Activated CD8-positive, alpha-beta memory T cell treated with anti-CD3 and anti-CD28 coated beads, Interleukin-2, amount 50 U/mL, for 24 hours (primary cell): ENCODE data around the gene ACY1.

Source experiments
- DNase-seq: peaks from one replicate; pipeline ENCODE4 v3.0.0-alpha.2; 2020; ENCODE audit errors: extremely low read depth

The ACY1 gene

DNA sequence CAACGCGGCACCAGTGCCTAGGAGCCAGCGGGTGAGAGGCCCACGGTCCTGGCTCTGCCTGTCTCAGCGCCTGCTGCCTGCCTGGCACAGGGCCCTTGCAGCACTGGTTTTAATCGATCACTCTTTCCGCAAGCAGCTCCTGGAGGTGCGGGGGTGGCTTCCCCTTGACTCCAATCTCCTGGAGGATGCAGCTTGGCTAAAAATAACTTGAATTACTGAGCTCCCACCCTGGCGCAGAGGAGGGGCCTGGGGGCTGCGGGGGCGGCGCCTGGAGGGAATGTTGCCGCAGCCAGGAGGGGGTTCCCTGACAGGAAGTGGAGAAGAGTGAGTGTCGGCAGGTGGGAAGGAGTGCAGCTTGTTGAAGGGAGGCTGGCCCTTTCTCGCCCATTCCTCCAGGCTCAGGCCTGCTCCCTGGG, 22.2 kb downstream of the ACY1 start:
- DNase-seq, result no peak

DNA sequence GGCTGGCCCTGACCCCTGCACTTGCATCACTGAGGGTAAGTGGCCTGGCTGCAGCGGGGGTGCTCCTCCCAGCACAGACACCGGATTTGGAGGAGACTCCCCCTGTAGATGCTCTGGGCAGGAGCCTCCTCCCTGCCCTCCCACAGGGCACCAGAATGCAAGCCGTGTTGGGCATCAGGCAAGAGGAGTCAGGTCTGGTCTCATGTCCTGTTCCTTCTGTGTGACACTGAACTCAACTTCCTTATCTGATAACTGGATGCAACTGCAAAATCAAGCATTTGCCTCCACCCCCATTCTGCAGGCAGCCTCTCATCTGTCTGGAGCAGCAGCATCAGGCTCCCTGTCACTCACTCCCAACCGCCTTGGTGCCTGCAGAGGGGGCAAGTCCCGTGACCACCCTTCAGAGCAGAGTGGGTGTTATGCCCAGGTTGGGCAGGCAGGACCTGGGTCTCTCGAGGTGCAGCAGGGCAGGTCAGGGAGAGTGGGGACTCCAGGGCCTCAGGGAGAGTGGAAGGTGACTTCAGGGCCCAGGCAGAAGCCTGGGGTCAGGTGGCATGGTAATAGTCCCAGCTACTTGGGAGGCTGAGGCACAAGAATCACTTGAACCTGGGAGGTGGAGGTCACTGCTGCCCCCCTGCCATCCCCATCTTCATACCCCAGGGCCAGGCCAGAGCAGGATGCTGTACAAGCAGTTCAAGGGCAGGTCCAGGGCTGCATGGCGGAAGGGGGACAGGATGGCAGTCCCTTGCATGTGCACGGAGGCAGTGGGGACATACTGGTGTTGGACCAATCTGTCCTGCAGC, 22.9 kb downstream of the ACY1 start:
- no peak for DNase-seq

DNA sequence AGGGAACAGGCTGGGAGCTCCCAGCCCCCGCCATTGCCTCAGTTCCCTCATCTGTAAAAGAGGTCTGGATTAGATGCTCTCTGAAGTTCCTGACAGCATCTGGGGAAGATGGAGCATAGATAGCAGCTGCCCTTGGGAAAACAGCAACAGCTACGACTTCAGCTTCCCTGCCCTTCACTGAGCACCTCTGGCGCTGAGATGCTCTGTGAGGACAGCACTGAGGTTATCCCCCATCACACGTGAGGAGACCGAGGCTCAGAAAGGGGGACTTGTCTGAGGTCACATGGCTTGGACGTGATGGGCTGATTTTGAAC, 23.4 kb downstream of the ACY1 start:
- DNase-seq, result no peak

DNA sequence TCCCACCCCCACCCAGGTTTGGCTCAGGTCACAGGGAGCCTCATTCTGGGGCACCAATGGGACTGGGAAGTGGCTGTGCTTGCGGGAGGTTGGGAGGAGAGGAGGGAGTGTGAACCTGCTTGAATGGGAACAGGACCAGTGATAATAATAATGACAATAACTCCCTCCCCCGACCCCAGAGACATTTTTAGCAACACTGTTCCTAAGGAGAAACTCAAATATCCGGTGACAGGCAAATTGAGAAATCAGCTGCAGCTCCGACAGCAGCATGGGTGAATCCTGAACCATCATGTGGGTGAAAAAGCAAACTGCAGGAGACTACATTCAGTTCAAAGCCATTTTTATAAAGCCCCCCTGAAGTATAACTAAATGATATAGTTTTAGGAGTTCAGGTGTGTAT, 24.0 kb downstream of the ACY1 start:
- no peak for DNase-seq

DNA sequence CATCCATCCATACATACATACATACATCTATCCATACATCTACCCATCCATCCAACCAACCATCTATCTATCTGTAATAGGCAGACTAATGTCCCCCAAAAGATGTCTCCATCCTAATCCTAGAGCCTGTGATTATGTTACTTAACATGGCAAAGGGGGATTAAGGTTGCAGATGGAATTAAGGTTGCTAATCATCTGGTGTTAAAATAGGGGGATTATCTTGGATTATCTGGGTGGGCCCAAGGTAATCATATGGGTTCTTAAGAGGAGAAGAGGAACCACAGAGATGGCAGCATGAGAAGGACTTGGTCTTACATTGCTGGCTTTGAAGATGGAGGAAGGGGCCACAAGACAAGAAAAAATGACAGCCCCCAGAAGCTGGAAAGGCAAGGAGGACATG, 27.1 kb downstream of the ACY1 start:
- no peak for DNase-seq

DNA sequence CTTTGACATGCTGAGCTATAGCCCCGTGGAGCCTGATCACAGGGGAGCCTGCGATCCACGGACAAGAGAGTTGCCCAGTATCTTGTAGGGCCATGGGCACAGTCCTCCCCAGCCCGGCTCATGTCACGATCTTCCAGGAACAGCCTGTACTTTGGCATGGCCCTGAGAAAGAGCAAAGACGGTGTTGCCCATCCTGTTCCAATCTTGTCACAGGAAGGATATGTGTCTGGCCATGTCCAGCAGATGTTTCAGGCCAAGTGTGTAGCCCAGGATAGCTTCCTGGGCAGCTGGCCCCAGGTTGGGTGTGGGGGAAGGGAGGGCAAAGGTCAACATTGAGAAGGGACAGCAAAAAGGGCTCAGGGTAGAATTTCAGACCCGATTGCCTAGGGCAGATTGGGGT, 29.4 kb downstream of the ACY1 start:
- DNase-seq, result no peak

DNA sequence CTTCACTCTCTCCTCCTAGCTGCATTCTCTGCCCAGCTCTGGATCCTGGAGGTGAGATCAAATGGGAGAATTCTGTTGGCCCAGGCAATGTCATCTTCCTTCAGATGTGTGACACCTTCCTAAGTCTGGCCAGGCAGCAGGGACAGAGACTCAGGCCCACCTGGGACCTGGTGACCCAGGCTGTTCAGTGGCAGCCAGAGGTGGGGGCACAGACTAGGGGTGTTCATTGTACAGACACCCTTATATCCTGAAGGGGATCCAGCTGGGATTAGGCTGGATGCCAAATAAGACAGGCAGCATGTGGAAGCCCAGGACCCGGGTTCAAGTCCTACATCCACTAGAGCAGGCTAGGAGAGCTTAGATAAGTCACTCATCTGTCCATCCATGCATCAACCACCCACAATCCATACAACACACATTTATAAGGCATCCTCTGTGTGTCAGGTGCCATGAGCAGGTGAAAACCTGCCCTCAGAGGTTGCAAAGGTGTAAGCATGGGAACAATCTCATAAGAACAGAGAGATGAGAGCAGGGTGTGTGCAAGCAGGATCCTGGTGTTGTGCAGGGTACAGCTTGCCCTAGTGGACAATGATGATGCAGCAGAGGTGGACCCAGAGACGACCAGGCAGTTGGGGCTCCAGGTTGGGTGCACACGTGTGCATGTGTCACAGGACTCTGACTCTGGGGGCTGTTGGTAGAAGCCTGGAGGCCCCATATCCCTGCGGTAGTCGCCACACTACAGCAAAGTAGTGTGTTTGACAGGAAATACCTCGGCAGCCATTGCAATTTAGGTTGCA, 30.7 kb downstream of the ACY1 start:
- DNase-seq, result no peak

DNA sequence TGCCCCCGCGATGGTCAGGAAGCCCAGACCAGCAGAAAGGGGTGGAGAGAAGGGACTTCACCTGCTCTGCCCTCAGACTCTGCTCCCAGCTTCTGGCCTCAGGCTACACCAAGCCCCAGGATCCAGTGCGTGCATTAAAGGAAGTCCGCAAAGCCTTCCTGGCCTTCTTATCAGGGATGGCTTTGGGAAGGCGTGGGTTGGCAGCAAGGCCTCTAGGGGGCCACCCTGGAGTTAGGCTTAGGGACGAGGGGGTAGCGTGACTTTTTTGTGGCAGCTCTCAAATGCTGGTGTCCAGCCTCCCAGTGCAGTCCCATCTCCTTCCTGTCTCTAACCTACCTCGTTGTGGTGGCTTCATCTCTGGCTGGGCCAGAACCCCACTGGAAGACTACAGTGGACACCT, 31.3 kb downstream of the ACY1 start:
- no peak for DNase-seq

DNA sequence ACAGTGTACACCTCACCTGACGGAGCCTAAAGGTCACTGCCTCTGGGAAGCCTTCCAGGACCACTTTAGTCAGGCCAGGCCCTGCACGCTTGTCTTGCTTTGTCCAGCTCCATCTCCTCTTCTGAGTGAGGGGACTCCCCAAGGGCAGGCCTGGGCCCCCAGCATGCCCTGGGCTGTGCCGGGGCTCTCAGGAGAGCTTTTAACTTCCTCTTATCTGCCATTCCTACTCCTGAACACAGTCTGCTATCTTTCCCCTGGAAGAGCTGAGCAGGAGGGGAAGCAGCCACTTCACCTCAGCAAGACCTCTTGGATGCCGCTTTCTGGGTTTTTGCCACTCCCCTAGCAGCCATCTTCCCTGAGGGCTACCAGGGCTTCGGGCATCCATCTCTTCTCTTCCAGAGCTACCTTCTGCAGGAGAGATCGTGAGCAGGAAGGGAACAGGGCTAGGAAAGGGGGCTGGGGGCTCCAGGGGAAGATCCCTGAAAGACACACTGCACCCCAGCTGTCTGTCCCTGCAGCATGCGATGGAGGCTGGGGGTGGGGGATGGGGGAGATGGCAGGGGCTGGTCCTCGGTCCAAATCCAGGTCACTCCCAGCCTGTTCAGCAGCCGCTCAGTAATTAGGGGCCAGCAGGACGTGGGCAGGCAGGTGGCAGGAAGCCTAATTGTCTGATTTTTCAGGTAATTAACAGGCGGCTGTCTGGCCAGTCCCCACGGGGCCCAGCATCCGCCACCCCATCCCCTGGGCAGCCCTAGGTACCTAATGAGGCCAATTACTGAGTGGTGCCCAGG, 32.3 kb downstream of the ACY1 start:
- DNase-seq, result no peak

DNA sequence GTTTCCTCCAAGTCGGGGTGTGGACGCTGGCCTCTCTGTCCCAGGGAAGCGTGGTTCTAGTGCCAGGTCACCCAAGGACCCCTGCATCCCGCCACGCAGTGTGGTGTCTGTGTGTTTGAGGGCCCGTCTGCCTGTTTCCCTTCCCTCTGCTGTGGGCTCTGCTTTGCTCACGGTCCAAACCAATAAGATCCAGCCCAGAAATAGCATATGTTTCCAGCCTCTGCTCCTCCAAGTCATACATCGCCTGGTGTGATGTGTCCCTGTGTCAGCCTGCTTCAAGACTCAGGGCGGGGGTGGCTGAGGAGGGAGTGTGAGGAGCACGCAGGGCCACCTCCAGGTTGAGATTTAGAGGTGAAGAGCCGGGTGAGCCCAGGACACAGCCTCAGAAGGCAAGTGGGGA, 34.3 kb downstream of the ACY1 start:
- DNase-seq, result no peak

DNA sequence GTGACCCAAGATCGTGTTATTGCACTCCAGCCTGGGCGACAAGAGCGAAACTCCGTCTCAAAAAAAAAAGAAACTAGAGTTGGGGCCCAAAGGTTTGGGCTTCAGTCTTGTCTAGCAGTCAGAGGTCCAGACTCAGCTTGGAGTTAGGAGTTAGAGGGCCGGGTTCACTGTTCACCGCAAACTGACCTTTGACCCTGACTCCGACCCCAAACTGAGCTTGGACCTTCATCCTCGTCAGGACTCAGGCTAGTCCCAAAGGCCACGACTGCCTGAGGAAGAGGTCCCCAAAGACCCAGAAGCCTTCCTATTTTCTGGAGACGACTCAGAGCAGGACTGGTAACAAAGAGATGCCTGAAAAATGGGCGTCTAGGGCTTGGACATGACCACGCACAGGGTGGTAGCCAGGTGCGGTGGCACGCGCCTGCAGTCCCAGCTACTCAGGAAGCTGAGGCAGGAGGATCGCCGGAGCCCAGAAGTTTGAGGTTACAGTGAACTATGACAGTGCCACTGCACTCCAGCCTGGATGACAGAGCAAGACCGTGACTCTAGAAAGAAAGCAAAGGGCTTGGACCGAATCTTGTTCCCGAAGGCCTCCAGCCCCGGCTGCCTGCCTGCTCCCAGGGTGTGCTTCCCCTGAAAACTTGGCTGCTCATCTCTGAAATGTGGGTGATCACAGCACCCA, 35.1 kb downstream of the ACY1 start:
- no peak for DNase-seq

DNA sequence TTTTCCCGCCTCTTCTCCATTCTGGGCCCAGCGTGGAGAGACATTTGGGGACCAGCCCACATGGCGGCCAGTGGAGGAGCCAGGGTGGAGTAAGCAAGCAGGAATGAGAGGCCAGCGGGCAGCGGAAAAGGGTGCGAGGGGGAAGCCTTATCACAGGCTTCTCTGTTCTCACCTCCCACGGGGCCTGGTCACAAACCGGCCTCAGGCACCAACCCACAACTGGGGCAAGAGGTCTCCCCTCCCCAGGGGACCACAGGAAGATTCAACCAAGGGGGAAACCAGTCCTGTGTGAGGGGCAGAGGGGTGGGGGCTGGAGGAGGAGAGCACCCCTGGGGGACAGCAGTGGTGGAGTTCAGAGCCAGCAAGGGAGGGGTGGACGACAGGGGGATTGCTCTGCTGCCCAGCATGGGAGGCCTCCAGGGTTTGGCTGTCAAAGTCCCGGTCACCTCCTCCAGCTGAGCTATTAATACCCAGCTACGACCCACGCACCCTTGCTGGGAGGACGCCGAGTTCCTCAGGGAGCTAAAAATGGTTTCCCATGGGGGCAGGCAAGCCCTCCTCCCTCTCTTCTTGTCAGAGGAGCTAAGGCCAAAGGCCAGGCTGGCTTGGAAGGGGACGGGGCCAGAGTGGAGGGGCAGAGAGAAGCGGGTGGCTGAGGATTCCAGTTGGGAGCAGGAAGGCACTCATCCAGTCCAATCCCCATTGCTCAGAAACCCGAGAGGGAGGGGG, 36.2 kb downstream of the ACY1 start:
- no peak for DNase-seq

DNA sequence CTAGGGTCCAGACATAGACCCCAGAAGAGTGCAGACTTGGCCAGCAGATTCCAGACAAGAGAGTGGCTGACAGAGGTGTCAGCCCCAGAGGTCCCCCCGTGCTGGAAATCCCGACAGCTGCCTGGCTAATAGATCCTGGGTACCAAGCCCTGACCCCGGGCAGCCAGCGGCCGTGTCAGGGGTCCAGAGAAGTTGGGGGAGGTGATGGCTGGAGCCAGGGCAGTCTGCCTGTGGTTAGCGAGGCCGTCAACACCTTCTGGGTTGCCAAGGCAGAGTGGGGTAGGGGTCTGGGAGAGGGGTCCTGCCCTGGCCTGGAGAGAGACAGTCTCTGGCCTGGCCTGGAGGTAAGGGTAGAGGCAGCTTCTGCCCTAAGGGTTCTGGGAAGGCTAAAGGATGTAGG, 37.5 kb downstream of the ACY1 start:
- DNase-seq, result no peak

DNA sequence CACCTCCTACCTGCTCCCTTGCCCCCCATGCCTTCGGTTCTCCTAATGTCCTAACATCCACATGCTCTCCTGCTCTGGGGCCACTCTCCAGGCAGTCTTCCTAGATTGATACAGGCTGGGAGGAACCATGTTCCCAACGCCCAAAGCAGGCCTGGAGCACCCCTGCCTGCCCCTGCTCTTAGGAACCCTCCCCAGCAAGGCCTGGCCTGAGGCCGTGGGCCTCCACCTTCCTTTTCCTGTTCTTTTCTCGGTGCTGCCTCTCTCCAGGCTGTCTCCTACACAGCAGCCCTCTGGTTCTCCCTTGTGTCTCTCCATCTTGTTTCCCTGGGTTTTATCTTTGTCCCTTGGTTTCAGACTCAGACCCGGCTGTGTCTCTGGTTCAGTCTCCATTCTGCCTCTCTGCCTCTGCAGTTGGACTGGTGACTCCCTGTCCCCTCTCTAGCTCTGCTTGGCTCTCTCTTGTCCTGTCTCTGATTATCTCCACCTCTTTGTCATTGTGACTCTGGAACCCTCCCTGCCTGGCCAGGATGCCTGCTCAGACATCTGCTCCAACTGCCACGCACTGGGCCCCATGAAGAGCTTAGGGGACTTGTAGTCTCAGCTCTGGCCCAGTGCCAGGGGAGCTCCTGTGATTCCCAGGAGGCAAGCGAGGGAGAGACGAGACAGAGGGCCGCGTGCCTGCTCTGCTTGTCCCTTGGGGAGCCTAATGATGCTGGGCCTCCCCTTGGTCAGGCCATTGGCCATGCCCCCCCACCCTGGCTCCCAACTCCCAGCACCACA, 38.3 kb downstream of the ACY1 start:
- DNase-seq, result no peak

DNA sequence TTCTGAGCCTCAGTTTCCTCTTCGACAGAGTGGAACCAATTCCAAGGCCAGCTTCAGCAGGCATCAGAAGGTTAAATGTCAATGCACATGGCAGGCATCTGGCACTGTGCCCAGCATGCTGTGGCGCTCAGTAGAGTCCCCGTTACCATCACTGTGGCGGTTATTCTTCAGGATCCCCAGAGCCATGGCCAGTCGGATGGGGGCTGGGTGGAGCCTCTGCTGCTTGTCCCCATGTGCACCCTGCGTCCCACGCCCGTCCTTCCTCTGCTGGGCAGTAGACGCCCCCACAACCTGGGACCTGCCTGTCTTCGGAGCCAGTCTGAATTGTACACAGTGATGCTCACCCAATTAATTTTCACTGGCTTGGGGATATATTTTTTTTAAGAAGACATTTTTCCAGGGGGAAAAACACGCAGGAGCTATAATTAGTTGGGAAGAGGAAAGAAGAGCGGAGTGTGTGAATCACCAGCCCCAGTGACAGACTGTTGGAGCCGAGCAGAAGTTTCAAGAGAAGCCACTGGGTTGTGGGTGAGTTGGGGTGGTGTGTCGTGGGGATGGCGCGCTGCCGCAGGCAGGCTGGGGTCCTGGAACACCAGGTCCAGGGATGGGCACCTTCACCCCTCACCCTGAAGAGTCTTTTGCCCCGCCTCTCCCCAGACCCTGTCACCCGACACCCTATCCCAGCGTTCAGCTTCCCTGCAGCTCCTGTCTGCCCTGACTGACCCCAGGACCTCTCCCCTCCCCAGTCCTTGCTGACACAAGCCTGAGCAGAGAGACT, 39.2 kb downstream of the ACY1 start:
- no peak for DNase-seq

DNA sequence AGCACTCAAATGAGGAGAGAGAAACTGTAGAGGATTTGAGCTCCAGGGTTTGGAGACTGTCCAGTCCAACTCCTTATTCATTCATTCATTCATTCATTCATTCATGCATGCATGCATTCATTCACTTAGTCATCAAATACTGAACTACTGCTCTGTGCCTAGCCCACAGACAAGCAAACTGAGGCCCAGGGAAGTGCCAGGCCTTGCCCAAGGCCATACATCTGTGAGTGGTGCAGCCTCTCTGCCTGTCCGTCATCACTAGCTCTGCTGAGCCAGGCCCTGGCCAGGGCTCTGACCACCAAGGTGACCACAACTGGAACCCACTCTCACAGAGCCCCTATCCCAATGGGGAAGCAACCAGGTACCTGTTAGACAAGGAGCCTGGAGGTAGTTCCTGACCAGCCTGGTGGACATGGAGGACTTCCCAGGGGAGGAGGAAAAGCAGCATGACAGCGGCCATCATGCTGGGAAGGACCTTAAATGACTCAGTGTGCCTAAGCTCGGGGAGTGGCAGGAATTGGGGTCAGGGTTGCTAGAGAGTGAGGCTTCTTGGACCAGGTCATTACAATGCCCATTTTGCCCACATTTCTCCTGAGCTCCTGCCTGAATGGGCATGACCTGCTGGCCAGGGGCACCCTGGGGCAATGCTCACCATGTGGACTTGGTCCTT, 39.9 kb downstream of the ACY1 start:
- no peak for DNase-seq

DNA sequence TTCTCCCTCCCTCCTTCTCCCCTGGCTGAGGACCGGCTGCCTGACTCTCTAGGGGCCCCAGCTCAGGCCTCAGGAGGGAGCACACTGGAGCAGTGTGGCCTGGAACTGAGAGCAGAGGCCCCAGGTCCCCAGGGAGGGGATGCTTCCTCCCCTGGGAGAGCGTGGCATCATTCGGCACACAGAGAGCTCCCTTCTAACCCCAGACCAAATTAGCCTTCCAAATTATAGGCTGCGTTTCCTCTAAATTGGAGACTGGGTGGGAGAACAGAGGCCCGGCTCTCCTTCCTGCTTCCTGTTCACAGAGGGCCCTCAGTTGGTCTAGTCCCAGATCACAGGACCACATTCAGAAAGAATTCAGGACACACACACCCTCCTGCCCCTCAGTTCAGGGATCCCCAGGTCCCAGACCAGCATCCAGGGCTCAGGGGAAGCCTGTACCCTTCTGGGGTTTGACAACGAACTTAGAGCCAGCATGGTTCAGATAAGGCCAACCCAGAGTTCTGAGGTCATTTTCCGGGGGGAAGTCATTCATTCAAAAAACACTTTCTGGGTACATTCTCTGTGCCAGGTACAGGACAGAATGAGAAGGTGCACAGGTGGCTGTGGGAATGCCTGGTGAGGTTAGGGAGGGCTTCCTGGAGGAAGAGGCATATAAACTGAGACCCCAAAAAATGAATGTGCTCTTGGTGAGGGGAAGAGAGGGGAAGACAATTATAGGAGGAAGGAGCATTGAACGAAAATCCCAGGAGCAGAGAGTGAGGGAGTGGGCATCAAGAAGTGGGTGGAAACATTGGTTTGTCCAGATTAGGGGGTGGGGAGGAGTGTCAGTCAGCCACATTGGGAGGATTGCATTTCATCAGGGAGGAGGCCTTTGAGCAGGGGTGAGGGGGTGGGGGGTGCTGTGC, 40.8 kb downstream of the ACY1 start:
- DNase-seq, result no peak

DNA sequence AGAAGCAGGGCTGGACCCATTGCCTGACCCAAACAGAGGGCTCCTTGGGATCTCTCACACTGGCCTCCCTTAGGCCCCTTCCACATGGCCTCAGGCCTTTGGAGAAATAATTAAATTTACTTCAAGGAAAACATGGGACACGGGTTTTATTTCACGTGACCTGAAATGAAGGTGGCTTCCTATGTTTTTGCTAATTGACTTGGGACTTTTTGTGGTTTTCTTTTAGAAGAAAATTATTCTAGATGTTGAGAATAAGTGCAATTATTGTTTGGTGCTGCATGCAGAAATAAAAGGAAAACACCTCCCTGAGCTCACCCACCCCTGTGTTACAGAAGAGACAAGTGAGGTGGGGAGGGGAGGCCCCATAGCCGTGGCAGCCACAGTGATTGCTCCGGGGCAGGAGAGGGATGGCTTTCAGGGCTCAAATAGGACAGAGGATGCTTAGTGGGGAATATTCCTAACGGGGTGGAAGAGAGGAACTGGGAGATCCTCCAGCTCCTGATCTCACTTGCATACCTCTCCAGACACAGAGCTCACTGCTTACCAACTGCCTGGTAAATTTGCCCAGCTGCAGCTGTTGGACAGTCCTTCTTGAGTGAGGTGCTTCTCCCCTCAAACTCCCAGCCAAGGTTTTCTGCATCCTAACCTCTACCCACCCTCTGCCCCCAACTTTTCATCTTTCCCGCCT, 41.6 kb downstream of the ACY1 start:
- DNase-seq, result no peak
